ENCODE data around the gene EXOSC6.
"Not testable (repeated sequence)": the region's sequence is repeated elsewhere in the genome, so short reads cannot be mapped to it uniquely, and the experiment has no call there.

The EXOSC6 gene

DNA sequence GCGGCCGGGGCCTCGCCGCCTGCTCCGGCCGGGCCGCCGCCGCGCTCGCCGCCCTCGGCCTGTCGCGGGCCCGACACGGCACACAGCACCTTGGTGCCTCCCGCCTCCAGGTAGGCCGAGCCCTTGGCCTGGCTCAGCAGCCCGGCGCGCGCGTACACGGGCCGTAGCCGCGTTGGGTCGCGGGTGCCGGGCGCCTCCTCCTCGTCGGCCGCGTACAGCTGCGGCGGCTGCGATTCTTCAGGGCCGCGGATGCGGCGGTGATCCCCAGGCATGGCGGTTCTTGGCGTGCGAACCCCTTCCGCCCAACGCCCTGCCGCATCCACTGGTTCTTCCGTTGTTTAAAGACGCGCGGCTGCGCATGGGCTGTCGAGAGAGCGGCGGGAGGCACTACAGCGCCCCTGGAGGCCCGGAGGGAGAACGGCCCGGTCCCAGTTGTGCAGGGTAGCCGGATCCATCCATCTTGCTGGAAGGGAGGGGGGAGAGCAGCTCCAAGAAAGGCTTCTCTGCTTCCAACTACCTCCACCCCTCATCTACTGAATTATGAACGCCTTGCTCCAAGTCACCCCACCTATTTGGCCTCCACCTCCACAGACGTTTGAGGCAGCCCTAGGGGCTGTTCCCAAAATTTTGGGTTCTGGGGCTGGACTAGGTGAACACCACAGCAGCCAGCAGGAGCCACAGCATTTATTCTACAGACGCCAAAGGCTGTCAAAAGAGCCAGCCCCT lies at the start of gene EXOSC6:
Gene EXOSC6 (minus strand): TSS at position 312 of the 726 bp plus-strand sequence. CDS start 40 bp downstream, at position 272.
- peak; percentile 95 for DNase-seq (ENCODE audit: low spot score)

DNA sequence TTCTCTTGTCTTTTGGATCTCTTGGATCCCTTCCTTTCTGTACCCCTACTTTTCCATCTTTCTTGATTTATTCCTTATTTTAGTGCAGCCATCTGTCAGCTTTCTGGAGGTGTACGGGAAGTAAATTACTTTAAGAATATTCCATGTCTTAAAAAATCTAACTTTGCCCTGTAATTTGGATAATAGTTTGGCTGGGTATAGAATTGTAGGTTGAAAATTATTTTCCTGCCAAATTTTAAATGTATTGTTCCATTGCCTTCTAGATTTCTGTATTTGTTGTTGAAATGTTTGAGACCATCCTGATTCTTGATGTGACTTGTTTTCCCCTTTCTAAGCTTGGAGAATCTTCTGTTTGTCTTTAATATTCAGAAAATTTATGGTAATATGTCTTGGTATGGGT lies 49.4 kb upstream of the EXOSC6 start:
- no peak for DNase-seq (ENCODE audit: low spot score)

DNA sequence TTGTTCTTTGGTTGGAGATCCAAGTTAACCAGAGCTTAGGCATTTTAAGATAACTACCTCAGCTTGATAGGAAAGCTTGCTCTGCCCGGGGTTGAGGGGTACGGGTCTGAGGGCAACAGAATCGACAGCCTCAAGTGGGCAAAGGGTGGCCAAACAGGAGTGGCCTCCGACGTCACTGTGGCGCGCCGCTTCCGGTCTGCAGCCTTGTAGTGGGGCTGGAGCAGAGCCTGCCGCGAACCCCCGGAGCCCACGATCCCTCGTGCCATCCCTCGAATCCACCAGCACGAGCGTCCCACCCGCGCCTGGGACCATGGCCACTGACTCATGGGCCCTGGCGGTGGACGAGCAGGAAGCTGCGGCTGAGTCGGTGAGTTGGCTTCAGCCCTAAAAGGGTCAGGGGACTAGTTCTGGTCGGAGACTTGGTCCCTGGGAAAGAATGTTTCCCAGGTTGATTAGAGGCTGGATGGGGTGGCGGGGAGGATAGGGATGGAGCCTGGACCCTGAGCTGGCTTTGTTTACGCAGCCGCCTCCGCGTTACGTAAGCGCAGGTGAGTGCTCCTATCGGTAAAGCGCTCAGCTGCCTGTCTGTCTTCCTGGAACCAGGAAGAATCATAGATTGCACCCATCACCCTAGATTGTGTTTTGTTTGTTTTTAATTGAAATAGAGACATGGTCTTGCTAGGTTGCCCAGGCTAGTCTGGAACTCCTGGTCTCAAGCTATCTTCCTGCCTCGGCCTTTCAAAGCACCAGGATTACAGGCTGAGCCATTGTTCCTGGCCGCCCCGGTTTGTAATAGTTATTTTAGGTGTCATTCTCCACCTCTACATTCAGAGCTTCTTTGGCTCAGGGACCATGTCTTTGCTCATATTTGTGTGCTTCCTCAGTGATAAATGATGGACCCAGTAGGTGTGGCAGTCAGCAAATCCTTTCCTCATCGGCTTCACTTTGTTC lies 47.5 kb upstream of the EXOSC6 start, which contains the start of gene DDX19B:
Gene DDX19B (plus strand): TSS at position 199 of the 951 bp plus-strand sequence. CDS start 112 bp downstream, at position 311.
- peak; percentile 87 for DNase-seq (ENCODE audit: low spot score)

DNA sequence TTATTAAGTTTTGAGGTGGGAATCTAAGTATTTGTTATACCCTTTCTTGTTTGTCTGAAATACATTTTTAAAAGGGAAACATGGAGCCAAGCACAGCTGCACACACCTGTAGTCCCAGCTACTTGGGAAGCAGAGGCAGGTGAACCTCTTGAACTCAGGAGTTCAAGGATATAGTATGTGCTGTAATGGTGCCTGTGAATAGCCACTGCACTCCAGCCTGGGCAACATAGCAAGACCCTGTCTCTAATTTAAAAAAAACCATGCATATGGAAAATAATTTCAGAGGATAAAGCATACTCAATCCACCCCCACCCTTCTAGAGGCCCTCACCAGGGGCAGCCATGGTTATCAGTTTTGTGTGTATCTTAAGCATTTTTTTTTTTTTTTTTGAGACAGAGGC lies 43.9 kb upstream of the EXOSC6 start:
- no peak for DNase-seq (ENCODE audit: low spot score)

DNA sequence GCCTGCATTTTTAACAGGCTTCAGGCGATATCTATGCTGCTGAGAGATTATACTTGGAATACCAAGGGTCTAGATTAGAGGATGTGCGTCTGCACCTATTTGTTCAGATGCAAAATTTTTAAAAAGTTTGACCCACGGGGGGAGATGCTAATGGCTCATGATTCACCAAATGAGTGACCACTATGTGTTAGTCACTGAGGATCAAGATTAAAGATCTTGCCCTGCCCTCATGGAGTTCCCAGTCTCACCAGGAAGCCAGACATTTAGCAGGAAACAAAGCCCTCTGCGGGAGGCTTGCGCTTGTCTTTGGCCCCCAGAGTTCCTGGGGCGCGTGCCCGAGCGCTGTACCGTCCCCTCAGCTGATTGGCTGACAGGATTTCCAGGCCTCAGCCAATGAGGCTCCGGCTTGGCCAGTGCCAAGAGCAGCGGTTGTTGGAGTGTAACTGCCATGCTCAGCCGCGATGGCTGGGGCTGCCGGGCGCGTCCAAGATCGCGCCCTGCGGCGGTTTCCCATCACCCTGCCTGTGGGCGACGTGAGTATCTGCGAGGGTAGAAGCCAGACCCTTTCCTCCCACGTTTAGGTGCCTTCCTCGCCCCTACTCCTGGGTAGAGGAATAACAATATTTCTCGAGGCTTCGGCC lies 42.8 kb upstream of the EXOSC6 start:
- DNase-seq (ENCODE audit: low spot score) = no peak

DNA sequence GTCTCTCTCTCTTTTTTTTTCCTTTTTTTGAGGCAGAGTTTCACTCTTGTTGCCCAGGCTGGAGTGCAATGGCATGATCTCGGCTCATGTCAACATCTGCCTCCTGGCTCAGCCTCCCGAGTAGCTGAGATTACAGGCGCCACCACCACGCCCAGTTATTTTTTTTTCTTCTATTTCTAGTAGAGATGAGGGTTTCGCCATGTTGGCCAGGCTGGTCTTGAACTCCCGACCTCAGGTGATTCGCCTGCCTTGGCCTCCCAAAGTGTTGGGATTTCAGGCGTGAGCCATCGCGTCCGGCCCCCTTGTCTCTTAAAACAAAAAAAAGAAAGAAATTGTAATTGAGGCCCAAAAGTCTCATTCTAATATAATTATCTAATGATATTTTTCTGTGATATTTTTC lies 40.4 kb upstream of the EXOSC6 start:
- not testable (repeated sequence) for DNase-seq (ENCODE audit: low spot score)

DNA sequence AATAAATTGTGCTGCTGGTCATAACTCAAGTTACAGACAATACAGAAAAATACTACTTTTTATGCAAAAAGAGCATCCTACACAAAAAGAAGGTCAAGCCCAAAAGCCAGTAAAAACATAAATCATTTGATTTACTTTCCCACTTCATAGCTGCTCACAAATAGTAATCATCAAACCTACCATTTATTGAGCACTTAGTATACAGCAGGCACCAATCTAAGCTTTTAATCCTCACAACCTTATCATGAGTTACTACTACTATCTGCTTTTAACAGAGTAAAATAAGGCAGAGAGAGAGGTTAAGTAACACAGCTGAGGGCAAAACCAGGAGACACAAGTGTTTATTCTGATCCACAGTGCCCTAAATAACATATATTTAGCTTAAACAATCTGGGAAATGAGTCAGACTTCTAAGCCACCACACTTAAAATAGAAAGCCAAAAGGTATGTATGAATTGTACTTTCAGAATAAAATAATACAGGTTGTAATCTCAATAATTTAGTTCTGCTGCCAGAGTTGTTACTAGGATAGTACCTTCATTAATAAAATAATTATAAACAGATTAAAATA lies 39.3 kb upstream of the EXOSC6 start:
- no peak for DNase-seq (ENCODE audit: low spot score)

DNA sequence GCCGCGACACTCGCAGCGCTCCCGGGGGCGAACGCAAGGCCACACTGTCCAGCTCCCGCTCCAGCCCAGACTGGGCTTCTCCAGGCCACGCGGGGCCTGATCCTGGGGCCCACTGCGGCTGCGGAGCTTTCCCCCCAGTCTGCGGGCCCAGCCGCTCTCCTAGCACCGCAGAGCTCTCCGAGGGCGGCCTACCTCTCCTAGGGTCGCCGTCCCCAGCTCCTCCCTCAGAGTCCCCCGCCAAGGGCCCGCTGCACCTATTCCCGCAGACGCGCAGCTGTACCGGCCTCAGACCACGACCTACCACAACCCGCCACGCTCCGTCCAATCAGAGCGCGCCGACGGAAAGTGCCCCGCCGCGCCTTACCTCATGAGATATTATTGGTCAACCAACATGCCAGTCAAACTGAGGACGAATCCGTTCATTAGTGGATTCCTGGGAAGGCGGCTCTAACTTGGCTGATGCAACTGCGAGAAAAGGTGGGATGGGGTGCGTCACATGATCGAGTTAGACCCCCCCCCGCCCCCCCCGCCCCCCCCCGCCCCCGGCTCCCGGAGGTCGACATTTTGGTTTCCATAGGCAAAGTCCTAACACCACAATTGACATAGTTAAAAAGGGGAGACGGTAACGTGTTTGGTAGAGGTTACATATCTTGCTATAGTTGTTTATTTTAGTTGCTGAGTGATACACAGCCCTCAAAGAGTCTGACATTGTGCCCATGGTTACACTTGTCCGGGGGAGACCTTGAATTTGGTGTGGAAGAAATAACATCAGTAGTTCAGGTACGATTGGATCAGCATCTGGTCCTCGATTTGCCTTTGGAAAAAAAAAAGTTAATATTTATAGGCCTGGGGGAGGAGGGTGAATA lies 37.7 kb upstream of the EXOSC6 start, which contains the start of gene AARS1:
Gene AARS1 (minus strand): TSS at position 278 of the 866 bp plus-strand sequence. CDS start 6,743 bp downstream, outside the sequence.
- DNase-seq (ENCODE audit: low spot score) = peak; percentile 95

DNA sequence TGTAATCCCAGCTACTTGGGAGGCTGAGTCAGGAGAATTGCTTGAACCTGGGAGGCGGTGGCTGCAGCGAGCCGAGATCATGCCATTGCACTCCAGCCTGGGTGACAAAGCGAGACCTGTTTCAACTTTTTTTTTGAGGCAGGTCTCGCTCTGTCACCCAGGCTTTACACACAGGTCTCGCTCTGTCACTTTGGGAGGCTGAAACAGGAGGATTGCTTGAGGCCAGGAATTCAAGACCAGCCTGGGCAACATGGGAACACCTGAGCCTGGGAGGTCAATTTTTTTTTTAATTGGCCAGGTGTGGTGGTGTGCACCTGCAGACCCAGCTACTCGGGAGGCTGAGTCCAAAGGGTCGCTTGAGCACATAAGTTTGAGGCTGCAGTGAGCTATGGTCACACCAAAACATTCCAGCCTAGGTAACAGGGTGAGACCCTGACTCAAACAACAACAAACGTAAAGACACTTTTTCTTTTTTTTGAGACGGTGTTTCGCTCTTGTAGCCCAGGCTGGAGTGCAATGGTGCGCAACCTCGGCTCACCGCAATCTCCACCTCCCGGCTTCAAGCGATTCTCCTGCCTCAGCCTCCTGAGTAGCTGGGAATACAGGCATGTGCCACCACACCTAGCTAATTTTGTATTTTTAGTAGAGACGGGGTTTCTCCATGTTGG lies 35.7 kb upstream of the EXOSC6 start:
- not testable (repeated sequence) for DNase-seq (ENCODE audit: low spot score)

DNA sequence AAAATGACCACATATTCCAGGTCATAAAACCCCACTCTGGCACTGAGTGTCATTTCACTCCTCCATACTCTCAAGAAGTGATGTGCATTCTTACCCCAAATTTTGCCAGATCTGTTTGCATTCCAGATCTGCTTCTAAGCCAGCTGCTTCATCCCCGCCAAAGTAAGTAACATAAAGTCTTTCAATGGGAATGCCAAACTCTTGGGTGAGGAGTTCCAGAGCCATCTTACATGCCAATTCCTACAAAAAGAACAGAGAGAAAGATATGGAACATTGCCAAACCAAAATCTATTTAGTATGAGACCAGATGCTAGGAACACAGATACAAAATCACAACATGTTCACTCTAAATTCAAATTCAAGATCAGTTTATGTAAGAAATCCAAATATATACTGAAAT lies 24.7 kb upstream of the EXOSC6 start:
- no peak for DNase-seq (ENCODE audit: low spot score)

DNA sequence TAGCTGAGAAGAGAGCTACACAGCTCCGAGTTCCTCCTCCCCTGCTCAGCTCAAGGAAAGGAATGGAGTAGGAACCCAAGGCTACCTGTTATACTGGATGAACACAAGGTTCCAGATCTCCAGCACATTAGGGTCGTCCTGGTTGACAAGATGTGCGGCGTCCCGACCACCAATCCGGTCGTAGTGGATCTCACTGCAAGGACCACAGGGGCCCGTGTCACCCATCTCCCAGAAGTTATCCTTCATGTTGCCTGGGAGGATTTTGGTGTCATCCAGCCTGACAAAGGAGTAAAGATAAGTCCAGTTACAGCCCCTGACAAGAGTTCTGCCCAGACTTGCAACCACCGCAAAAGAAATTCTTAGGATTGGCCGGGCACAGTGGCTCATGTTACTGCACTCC lies 20.0 kb upstream of the EXOSC6 start:
- DNase-seq (ENCODE audit: low spot score) = peak; percentile 11

DNA sequence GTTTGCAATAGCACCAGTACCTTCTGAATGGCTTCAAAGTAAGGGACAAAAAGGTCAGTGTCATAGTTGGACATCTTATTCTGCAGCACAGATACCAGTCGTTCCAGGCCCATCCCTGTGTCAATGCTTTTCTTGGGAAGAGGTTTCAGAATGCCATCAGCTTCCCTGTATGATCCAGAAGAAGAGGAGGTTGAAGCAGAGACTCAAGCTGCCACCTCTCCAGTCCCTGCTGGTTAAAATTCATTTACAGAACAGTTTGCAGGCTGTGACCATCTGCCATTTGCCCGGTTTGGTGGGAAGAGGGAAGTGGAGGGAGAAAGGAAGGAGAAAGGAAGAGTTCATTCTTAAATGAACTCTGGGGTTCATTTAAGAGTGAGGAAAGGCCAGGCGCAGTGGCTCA lies 18.4 kb upstream of the EXOSC6 start:
- peak; percentile 14 for DNase-seq (ENCODE audit: low spot score)

DNA sequence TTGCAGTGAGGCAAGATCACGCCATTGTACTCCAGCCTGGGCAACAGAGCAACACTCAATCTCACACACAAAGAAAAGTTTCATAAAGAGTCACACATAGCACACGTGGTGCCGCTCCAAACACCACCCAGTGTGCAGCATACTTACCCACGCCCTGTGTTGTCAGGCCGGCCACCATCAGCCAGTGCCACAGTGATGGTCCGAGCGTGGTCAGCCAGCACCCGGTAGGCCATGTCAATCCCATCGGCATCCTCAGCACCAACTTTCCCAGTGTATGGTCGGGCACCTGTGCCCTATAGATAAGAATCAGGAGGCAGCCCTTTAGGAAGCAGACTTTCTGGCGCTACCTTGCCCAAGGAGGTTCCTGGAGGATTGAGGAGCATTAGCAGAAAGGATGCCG lies 17.7 kb upstream of the EXOSC6 start:
- no peak for DNase-seq (ENCODE audit: low spot score)

DNA sequence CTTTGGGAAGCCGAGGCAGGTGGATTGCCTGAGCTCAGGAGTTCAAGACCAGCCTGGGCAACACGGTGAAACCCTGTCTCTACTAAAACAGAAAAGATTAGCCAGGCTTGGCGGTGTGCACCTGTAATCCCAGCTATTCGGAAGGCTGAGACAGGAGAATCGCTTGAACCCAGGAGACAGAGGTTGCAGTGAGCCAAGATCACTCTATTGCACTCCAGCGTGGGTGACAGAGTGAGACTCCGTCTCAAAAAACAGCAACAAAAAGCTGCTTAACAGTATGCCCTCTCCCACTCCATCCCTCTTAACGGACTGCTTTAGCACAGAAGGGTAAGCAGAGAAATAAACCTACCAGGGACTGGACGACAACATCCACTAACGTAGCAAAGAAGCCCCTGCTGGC lies 16.2 kb upstream of the EXOSC6 start:
- DNase-seq (ENCODE audit: low spot score) = not testable (repeated sequence)

DNA sequence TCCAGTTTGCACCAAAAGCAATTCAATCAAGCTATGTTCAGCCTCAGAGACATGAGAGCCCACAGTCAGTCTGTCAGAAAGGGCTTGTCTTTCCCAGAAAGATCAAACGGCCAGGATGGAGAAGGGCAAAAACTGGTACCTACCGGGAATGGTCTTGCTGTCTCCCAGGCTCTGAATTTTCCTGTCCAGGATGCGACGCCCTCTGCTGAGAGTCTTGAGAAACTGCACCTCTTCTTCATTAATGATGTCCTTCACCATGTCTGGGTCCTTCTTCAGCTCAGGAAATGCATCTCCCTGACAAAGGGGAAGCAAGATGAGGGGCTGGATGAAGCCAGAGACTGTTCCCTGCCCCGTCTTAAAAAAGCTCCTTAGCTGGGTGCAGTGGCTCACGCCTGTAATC lies 15.8 kb upstream of the EXOSC6 start:
- no peak for DNase-seq (ENCODE audit: low spot score)

DNA sequence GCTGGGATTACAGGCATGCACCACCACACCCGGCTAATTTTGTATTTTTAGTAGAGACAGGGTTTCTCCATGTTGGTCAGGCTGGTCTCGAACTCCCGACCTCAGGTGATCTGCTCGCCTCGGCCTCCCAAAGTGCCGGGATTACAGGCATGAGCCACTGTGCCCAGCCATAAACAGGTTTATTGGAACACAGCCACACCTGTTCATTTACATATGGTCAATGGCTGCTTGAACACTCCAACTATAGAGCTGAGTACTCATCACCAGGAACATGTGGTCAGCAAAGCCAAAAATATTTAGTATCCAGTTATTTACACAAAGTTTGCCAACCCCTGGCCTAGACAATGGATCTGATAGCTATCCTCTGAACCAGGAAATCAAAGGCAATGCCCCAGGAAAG lies 8.2 kb upstream of the EXOSC6 start:
- DNase-seq (ENCODE audit: low spot score) = not testable (repeated sequence)

DNA sequence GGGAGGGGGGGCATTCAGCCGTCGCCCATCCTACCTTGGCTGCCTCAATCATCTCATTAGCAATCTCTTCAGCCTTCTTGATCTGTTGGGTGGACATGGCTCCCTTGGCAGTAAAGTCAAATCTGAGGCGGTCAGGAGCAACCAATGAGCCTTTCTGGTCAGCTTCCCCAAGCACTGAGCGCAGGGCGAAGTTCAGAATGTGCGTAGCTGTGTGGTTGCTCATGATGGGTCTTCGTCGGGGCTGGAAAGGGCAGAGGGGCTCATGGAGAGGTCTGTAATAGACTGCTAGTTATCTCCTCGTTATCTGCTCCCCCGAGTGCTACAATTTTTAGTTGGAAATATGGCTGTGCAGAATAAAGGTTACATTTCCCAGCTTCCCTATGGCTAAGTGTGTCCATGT lies 7.2 kb upstream of the EXOSC6 start:
- no peak for DNase-seq (ENCODE audit: low spot score)

DNA sequence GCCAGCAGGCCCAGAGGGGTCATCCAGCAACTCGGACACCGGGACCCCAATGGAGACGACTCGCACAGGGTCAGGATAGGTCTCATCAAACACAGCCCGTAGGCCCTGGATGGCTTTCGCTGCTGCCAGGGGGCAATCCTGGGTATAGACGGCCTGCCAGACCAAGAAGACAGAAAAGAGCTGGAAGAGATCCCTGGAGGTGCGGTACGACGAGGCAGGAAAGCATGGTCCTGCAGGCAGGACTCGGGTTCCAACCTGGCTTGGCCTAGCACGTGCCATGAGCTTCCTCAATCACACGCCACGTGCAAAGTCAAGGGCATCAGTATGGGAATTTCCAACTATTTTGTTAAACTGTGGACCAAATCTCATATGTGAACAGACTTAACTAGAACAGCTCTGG lies 6.3 kb upstream of the EXOSC6 start:
- DNase-seq (ENCODE audit: low spot score) = no peak

DNA sequence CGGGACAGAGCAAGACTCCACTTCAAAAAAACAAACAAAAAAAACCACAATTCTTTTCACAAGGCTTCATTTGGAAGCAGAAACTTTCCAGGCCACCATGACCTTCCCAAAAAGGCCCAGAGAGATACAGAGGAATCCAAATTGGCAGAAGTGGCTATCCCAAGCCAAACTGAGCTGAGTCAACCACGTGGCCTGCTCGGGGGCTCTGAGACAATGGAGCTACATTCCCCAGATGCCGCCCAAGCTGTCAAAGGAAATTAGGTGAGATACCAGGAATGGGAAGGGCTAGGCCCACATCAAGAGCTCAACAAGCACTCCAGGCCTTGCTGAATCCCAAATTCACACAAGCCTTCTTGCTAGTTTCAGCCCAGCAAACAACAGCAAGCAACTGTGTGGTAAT lies 5.7 kb upstream of the EXOSC6 start:
- no peak for DNase-seq (ENCODE audit: low spot score)

DNA sequence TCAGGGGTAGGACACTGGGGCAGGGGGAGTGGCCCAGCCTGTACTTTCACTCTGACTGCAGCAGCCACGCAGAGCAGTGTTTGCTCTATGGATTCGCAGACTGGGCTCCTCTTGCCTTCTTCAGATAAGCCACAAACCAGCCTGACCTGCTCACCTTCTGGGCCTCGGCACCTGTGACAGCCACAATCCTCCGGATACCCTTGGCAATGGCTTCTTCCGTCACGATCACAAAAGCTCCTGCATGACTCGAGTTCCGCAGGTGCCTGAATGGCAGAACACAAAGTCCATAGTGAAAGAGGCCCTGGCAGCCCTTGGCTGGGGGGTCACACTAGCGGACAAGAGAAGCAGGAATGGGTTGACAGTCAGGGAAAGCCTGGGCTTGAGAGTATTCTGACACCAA lies 3.8 kb upstream of the EXOSC6 start:
- DNase-seq (ENCODE audit: low spot score) = no peak

DNA sequence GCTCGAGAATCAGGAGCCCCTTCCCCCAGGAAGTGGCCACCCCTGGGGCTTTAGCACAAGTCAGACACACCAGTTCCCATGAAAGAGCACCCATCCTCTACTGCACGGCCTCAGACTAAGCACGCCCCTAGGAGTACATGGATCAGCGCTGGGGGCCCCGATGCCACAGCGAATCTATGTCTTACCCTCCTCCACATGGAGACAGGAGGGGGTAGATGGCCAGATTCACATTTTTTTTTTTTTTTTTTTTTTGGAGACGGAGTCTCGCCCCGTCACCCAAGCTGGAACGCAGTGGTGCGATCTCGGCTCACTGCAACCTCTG lies 3.2 kb upstream of the EXOSC6 start:
- DNase-seq (ENCODE audit: low spot score) = no peak
